HG03060 (cell line): ENCODE results near the gene KLHL17.
"Not testable (repeated sequence)": the region's sequence is repeated elsewhere in the genome, so short reads cannot be mapped to it uniquely, and the experiment has no call there.

Experiments used
- ATAC-seq: cut with Tn5 transposase; IDR thresholded peaks from one replicate; pipeline ENCODE4 v1.9.1; 2021; ENCODE audit warnings: low read depth, moderate number of reproducible peaks; ENCODE audit not compliant: unreplicated experiment

Gene KLHL17

DNA sequence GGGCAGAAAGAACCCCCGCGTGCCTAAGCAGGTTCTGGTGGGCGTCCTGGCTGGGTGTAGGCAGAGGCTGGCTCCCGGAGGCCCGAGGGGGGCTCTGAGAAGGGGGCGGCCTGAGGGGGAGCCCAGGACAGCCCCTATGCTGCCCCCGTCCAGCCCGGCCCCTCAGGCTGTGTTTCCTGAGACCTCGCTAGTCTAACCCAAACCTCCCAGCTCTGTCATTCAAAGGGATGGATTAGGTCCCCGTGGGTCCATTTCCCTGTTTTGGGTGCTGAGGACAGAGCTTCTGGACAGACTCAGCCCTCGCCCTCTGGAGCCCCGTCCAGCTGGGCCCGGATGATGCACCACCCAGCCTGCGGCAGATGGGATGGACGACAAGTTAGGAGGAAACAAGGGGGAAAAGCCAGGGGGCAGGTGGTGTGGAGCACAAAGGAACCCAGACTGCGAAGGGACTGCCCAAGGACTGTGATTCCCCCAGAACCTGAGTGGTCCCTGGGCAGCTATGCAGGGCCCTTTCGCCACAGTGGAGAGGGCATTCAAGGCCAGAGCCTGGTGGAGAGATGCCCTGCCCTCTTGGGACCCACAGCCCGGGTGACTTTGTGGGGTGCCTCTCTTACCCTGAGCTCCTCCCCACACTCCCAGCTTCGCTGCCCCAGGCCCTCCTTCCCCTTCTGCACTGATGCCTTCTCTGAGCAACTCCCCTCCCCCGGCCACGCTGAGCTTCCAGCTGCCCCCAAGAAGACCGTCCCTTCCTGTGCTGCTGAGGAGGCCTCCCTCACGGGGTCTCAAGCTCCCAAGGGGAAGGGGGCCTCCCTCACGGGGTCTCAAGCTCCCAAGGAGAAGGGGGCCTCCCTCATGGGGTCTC, 36.7 kb downstream of the KLHL17 start:
- no peak for ATAC-seq

DNA sequence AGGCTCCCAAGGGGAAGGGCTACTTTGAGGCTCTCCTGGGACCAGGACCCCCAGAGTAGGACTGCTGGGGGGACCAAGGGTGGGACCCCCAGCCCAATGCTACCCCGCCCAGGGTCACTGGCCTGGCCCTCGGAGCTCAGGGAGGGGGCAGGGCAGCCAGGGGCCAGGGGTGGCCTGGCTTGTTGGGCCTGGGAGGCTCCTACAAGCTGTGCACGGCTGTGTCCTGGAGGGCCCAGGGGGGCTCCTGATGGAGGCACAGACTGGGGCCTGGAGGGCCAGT, 37.3 kb downstream of the KLHL17 start:
- ATAC-seq: no peak

DNA sequence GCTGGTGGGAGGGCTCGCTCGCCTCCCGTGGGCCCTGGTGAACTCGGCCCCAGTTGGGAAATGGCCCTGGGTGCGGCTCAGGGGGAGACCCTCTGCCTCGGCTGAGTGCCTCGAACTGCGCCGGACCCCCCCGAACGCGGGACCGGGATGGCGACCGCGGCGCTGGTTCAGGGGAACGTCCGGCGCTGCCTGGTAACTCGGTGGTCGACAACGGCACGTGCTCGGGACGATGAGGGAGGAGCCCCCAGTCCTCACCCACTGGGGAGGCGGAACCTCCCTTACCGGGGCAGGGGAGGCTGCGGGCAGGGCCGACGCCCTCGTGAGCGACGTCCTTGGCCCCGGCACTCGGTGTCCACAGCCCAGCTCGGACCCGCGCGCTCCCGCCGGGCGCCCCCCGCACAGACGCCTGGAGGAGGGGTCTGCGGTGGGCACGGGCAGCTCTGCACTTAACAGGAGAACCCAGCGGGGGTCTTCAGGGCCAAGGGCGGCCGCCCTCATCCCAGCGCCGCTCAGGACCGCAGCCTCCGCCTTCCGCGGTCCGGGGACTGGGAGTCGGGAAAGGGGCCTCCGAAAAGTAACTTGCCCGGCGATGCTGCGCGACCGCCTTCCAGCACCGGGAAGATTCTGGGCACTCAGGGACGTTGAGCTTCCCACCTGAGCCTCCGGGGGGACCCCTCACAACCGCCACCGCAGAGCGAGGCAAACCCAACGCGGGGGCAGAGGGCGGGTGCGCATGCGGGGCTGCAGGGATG, 37.8 kb downstream of the KLHL17 start:
- ATAC-seq: no peak

DNA sequence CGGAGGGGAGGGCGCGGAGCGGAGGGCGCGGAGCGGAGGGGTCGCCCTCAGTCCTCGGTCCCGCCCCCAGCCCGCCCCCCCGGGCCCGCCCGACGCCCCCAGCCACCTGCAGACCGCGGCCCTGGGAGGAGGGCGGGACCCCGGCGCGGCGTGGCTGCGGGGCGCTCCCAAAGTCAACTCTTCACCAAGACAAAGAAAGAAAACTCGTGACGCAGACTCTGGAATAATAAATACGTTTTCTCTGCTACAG, 38.3 kb downstream of the KLHL17 start:
- no peak for ATAC-seq

DNA sequence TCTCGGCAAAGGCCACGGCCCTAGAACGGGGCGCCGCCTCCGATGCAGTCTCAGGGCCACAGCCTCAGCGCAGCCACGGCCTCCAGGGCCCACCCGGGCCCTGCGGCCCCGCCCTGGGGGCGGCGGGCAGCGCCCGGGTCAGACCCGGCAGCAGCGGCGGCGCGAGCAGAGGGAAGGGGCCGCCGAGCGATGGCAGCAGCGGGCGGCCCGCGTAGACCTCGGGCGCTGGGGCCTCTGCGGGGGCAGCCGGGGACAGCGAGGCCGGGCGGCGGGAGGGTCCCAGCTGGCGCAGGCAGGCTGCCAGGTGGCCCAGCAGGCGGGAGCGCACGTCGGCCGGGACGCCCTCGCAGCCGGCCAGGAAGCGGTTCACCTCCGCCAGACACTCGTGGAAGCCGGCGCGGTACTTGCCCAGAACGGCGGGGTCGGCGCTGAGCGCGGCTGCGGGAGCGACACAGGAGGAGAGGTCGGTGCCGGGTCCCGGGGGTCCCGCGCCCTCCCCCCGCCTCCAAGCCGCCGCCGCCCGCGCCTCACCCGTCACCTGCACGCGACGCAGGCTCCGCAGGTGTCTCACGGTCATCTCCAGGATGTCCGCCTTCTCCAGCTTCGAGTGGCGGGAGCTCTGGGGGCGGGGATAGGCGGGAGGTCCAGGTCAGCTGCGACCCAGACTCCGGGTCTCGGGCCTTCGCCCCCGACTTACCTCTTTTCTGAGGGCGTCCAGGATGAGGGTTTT, 38.8 kb downstream of the KLHL17 start:
- ATAC-seq: no peak

DNA sequence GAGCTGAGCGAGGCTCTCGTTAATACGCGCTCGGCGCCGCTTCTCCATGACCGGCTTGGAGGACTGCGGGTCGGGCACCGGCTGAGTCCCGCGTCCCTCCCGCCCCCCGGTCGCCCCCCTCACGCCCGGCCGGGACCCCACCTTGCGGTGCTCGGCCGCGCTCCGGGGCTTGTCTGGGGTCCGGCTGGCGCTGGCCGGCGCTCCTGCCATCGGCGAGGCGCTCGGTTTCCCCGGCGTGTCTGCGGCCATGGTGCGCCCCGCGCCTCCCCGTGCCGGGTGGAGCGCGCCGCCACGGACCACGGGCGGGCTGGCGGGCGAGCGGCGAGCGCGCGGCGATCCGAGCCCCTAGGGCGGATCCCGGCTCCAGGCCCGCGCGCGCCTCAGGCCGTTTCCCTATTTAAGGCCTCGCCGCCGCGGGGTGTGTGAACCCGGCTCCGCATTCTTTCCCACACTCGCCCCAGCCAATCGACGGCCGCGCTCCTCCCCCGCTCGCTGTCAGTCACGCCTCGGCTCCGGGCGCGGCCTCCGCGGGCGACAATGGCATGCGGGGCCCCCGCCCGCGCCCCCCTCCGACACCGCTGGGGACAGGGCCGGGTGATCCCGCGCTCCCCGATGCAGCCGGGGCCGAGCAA, 39.5 kb downstream of the KLHL17 start, which contains the start of gene HES4:
TSS of gene HES4 (minus strand) at position 373 of the 632 bp plus-strand sequence. CDS start at position 249, 124 bp downstream.
- no peak for ATAC-seq

DNA sequence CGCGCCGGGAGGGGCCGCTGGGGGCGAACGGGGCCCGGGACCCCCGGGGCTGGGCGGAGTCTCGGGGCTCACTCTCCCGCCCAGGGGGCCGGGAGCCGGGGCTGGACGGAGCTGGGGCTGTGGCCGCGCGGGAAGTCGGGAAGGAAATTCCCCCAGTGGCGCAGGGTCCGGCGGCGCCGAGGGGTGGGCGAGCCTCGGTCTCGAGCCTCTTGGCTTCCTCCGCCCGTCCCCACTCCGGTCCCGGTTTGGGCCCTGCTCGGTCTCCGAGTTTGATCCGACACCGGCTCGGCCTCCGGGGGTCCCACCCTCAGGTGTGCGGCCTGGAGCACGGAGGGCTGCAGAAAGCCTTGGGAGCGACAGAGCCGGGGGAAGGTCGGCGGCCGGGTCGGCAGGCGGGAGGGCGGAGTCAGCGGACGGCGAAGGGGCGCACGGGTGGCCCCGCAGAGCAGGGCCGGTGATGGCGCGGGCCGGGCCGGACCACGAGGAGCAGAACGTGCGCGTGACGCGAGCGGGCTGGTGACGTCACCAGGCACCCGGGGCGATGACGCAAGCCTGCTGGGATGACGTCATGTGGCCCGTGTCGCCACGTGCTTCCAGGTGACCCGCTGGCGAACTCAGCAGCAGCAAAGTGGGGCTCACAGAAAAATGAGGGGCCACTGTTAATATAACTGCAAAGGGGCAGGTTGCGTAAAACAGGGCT, 40.1 kb downstream of the KLHL17 start:
- ATAC-seq: no peak

DNA sequence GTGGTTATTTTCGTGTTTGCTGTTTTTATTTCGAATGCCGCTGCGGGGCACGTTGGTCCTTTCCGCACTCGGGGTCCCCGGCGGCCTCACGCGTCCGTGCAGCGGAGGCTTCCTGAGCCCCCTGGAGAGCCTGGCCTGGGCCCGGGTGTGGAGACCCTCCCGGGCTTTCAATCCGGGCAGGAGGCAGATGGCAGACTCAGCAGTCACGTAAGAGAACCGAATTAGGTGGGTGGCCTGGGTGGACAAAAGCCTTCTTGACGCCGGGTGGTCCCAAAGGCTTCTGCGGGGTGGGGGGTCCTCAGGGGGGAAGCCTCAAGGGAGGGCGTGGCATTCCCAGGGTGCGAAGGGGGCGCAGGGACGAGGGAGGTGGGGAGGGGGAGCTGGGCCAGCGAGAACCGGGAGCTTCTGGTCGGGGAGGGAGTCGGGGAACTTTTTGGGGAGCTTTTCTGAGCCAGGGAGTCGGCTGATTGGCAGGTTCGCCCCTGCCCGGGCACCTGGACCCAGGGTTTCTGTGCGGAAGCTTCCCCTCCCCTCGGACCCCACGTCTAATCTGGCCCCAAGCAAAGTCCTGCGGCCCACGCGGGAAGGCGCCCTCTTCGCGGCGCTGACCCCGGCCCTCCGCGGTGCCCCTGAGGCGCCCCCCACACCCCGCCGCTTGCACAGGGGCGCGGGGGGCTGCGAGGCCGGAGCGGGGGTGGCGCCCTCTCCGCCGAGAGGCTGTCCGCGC, 40.8 kb downstream of the KLHL17 start:
- ATAC-seq: no peak

DNA sequence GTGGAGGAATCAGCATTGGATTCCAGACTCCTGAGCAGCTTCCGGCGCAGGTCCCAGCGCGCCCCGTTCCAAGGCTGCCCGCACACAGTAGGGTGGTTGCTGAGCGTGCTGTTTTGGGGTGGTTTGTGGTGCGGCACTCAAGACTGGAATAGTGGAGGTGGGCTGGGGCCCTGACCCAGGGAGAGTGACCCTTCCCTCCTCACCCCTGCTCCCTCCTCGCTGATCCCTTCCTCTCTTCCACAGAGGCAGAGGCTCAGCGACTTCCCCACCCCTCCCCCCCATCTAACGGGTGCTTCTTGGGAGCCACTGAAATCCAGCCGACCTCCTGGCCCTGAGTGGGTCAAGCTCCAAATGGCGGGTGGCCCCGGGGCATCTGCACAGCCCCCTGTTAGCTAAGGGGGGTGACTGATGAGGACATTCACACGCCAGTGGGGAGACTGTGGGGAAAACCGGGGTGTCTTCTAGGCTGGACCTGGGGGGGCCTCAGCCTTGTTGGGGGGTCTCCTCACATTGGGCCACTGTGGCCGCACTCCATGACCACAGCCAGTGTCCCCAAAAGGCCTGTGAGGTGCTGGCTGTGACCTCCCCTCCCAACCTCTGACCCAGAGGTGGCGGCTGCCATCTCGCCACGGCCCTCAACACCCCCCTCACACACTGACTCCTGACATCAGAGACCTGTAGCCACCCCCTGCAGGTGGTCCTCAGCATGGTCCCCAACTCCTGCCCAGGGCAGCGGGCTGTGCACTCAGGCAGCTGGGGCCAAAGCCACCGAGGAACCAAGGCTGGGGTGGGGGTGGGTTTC, 43.4 kb downstream of the KLHL17 start:
- no peak for ATAC-seq

DNA sequence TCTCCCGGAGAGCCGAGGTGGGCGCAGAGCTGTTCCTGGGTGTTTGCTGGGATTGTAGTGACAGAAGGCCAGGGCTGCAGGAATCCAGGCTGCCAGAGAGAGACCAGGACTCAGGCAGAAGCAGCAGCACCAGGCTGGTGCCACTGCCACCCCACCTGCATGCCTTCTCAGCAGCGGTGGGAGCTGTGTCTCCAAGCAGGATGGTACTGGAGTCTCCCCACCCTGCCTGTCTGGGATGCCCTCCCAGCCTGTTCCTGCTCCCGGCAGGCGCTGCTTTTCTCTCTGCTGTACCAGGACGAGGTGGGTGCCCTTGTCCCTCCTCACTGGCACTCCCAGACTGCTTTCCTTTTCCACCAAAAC, 44.0 kb downstream of the KLHL17 start:
- no peak for ATAC-seq

DNA sequence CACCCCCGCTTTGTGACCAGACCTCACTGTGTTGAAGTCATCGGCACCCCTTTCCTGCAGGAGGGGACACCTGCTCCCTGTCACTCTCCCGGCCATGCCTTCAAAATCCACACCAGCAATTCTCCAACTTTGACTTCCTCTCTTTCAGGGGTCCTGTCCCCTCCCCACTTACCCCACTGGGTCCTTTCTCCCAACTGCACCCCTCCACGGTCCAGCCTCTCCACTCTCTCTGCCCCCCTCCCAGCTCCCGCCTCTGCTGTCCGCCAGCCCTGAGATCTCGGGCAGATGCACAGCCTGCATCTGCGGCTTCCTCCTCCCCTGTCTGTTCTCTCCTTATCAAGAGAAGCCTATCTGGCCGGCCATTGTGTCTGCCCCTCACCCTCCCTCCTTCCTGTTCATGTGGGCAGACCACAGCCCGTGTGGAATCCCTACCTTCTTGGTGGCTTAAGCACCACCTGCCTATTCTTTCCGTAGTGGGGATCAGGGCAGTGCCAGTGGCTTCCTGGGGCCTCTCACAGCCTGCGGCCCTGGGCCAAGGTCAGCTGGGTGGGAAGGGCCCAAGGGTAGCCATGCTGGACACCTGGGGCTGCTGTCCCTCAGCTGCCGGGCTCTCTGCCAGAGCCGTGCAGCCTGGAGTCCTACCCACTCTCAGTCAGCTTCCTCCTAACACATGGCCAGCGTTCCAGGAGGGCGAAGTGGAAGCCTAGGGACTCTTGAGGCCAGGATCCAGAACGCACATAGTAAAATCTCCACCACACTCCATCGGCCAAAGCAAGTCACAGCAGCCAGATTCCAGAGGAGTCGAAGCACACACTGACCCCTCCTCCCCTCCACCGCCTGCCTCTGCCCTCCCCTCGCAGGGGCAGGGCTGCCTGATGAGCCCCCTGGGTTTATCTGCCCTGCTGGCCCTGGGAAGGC, 44.7 kb downstream of the KLHL17 start:
- no peak for ATAC-seq

DNA sequence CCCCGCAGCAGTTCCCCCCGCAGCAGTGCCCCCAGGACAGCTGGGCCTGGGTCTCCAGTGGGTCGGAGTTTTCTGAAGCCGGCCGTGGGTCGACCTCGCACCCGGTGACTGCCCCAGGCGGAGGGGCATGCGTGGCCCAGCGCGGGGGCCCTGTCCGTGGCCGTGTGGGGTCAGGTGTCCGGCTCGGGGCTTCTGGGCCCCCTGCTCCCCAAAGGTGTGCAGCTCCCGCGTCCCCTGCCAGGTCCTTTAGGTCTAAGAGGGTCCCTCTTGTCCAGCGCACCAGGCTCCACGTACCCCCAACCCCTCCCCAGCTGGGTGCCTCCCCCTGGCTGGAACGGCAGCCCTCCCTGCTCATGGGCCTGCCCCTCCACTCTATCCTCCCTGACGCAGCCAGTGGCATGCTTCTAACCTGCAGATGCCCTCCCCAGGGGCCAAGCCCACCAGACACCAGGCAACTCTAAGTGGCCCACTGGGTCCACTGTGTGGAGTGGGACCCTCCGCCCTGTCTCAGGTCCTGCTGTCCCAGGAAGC, 45.5 kb downstream of the KLHL17 start:
- no peak for ATAC-seq

DNA sequence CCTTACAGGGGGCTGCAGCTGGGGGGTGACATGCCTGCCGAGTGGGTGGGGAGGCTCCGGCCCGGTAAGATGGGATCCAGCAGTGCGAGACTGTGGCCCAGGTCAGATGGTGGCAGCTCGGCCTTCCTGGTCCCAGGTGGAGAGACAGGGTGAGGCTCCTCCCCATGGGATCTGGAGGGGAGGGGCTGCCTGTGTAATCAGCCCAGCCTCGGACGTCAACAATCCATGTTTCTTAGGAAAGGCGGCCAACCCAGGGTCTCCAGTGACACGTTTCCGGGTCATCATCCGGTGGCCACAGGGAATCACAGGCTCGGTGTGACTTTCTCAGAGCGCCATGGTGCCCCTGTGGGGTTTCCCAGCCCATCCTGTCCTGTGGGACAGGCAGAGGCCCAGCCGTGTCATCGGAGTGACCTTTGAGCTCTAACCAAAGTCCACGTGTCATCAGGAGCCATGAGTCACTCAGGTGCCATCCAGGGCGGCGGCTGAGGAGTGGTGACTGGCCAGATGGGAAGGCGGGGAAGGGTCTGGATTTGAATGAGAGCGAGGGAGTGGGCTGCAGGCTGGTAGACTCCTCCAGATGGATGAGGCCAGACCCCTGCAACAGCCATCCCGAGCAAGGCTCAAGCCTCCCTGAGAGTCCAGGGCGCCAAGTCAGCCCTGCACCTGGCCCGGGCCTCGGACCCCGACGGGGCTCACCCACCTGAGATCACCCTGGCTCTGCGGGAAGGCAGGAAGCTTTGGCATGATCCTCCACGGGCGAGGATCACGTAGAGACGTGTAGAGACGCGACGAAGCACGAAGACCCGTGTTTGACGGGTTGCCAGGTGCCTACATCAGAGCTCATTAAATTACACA, 46.1 kb downstream of the KLHL17 start:
- ATAC-seq: no peak

DNA sequence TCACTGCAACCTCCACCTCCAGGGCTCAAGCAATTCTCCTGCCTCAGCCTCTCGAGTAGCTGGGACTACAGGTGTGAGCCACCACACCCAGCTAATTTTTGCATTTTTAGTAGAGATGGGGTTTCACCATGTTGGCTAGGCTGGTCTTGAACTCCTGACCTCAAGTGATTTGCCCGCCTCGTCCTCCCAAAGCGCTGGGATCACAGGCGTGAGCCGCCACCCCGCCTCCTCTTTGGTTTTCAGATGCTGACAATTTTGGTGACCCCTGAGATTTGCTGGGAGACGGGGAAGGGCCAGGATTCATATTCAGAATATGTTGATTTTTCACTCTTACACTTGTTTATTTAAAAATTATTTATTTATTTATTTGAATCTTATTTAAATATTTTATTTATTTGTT, 49.7 kb downstream of the KLHL17 start:
- not testable (repeated sequence) for ATAC-seq

DNA sequence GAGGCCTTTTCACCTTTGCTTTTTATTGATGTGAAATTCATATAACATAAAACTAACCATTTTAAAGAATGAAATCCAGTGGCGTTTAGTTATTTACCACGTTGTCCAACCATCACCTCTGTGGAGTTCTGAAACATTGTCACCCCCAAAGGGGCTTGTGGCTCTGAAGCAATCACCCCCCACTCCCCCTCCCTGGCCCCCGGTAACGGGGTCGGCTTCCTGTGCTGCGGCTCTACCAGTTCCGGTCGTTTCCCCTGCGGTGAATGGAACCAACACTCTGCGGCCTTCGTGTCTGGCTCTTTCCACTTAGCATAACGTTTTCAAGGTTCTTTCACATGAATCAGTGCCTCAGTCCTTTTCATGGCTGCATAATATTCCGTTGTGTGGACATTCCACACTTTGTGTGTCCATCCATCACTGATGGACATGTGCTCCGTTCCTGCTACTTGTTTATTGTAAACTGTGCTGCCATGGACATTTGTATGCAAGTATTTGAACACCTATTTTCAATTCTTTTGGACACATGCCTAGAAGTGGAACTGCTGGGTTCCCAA, 51.1 kb downstream of the KLHL17 start:
- no peak for ATAC-seq

DNA sequence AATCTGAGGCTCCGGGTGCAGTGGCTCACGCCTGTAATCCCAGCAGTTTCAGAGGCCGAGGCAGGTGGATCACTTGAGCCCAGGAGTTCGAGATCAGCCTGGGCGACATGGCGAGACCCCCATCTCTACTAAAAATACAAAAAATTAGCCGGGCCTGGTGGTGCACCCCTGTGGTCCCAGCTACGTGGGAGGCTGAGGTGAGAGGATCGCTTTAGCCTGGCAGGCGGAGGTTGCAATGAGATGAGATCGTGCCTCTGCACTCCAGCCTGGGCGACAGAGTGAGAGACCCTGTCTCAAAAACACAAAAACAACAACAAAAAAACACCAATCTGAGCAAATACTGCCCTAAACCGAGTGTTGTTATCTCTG, 52.3 kb downstream of the KLHL17 start:
- ATAC-seq: not testable (repeated sequence)
